ENCODE measurements around the gene AOAH. TPM values are rescaled to one million over a fixed set of nuclear protein-coding genes. Genes with fewer than 3 reads are reported as not detected.

AOAH gene
- total RNA-seq, 1 experiment from 2014 or later, result 0.39 TPM

- Histone ChIP-seq H3K4ac (ENCODE audit: low read depth, low read length) (no peak overlapping the region), H2BK120ac (ENCODE audit: low read depth, low read length, poor library complexity, severe bottlenecking) (no peak overlapping the region), H2BK12ac (ENCODE audit: insufficient read length, low read depth, low read length) (no peak overlapping the region), H3K18ac (ENCODE audit: insufficient read length, low read depth, low read length) (no peak overlapping the region), H3K27me3 (ENCODE audit: insufficient read depth, low read length) (no peaks in the 10 kb centered on the region), H4K8ac (replicated peaks; ENCODE audit: insufficient read length, low read depth, low read length) (no peak overlapping the region), H3K9me3 (ENCODE audit: control insufficient read depth, low read depth, low read length) (no peaks in the 10 kb centered on the region), H3K27ac (ENCODE audit: insufficient read length, low read depth, low read length) (no peak overlapping the region), H2BK5ac (ENCODE audit: insufficient read length, low read length) (no peak overlapping the region), H2BK15ac (ENCODE audit: low read depth, low read length) (no peak overlapping the region), H3K14ac (ENCODE audit: insufficient read depth, low read length) (no peak overlapping the region), H3K56ac (ENCODE audit: insufficient read length, low read depth, low read length) (no peak overlapping the region), H4K5ac (ENCODE audit: insufficient read length, low read depth, low read length) (no peak overlapping the region), H3K9ac (ENCODE audit: extremely low read depth, insufficient read length, low read length) (no peak overlapping the region), H3T11ph (ENCODE audit: low read length) (no peak overlapping the region), H4K20me1 (ENCODE audit: control insufficient read depth, insufficient read depth, insufficient read length) (no peaks in the 10 kb centered on the region), H2AK5ac (ENCODE audit: insufficient read length, low read length) (no peak overlapping the region), H2AFZ (ENCODE audit: low read length) (no peak overlapping the region), H3K79me1 (ENCODE audit: insufficient read depth, low read depth, low read length, poor library complexity, severe bottlenecking) (no peaks in the 10 kb centered on the region), H4K91ac (ENCODE audit: insufficient read length, low read depth, low read length) (no peak overlapping the region), H3K4me1 (ENCODE audit: insufficient read depth, low read length) (no peaks in the 10 kb centered on the region), H2BK20ac (ENCODE audit: low read depth, low read length, poor library complexity, severe bottlenecking) (no peak overlapping the region), H3K23ac (ENCODE audit: insufficient read length, low read depth, low read length) (no peak overlapping the region), H3K79me2 (ENCODE audit: insufficient read depth, low read length) (no peaks in the 10 kb centered on the region), H3K23me2 (ENCODE audit: insufficient read length, low read depth, low read length, poor library complexity, severe bottlenecking) (no peaks in the 10 kb centered on the region), H3K4me2 (ENCODE audit: insufficient read depth, insufficient read length, low read length) (no peak overlapping the region)
- Mint-ChIP-seq H3K4me3 (no peak overlapping the region), H3K27ac (no peak overlapping the region), H3K36me3 (ENCODE audit: insufficient read depth in 1 of 3, low read depth in 3 of 3) (no peaks in the 10 kb centered on the region; a peak in 1 of 7 replicates), H3K27me3 (ENCODE audit: low read depth) (no peaks in the 10 kb centered on the region), H3K9me3 (peaks cover 0 to 4% of the 10 kb centered on the region in 2 experiments; a peak in 1 of 5 replicates), H3K4me1 (peaks cover 8 to 9% of the 10 kb centered on the region in 2 experiments)
- TF ChIP-seq, protein P1, sequence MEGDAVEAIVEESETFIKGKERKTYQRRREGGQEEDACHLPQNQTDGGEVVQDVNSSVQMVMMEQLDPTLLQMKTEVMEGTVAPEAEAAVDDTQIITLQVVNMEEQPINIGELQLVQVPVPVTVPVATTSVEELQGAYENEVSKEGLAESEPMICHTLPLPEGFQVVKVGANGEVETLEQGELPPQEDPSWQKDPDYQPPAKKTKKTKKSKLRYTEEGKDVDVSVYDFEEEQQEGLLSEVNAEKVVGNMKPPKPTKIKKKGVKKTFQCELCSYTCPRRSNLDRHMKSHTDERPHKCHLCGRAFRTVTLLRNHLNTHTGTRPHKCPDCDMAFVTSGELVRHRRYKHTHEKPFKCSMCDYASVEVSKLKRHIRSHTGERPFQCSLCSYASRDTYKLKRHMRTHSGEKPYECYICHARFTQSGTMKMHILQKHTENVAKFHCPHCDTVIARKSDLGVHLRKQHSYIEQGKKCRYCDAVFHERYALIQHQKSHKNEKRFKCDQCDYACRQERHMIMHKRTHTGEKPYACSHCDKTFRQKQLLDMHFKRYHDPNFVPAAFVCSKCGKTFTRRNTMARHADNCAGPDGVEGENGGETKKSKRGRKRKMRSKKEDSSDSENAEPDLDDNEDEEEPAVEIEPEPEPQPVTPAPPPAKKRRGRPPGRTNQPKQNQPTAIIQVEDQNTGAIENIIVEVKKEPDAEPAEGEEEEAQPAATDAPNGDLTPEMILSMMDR (conservative IDR thresholded peaks at IDR 0.05), result no peak
- WGBS (ENCODE audit: extremely low coverage, insufficient read length, low lambda C conversion rate), result no CpG with 5 or more reads among the region's 3 CpGs
- DNase-seq, result no peak
Observed at GRCh38 chr7:36668750-36669149, 55.5 kb downstream of the AOAH start.

Data from H9 (cell line).